ENCODE data around the gene CEP350.

CEP350 gene

DNA sequence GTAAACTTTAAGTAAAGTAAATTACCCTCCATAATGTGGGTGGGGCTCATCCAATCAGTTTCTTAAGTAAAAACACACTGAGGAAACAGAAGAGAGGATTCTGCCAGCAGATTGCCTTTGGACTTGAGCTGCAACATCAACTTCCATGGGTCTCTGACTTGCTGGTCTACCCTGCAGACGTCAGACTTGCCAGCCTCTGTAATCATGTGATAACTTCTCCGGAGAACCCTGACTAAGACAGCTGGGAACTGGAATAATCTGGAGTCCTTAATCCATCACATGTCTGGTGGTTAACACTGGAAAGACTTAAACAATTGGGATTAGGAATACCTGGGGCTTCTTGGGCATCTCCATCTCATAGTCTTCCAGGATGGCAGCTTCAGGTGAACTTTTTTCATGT is 13.2 kb upstream of the CEP350 start:
- H3K4me3 ChIP-seq (ENCODE audit: control insufficient read depth in 1 of 7, extremely low read depth in 1 of 7, insufficient read depth in 4 of 7, low read depth in 2 of 7, low read length in 6 of 7), result no peak overlapping the region
- no peaks in the 10 kb centered on the region for H3K9me3 ChIP-seq (ENCODE audit: control extremely low read depth in 1 of 5, control insufficient read depth in 4 of 5, insufficient read depth in 2 of 5, low read depth in 1 of 5, low read length in 4 of 5)
- no peaks in the 10 kb centered on the region for H3K4me1 ChIP-seq (ENCODE audit: control extremely low read depth in 1 of 4, control insufficient read depth in 4 of 4, insufficient read depth in 4 of 4, low read length in 3 of 4)
- DNase-seq, result no peak
- ChIA-PET CTCF (interaction anchor here (1.2 to 1.3 kb wide), 2 partner anchors 11 to 88 kb away, joined by 3 read pairs; no protein-coding TSS in a partner anchor), POLR2A (interaction anchor here (0.6 to 1.0 kb wide), 3 partner anchors 10 to 128 kb away, joined by 3 to 4 read pairs (median 3); no protein-coding TSS in a partner anchor)
- WGBS (ENCODE audit: insufficient coverage), result 94% methylated on average over 2 of the region's 2 CpGs
- H3K27ac ChIP-seq (ENCODE audit: insufficient read depth in 1 of 2, low read depth in 1 of 2, low read length in 2 of 2, poor library complexity in 1 of 2, severe bottlenecking in 2 of 2), result no peak overlapping the region
- no peaks in the 10 kb centered on the region for H3K36me3 ChIP-seq (ENCODE audit: control insufficient read depth in 4 of 4, insufficient read depth in 4 of 4, low read length in 3 of 4)
- no peaks in the 10 kb centered on the region for H3K27me3 ChIP-seq (replicated peaks in 2 of 5; ENCODE audit: control insufficient read depth in 4 of 5, insufficient read depth in 5 of 5, low read length in 4 of 5)

- no peaks in the 10 kb centered on the region for H3K36me3 ChIP-seq (ENCODE audit: control insufficient read depth in 4 of 4, insufficient read depth in 4 of 4, low read length in 3 of 4)
- ChIA-PET POLR2A (interaction anchor here (1.3 kb wide), 1 partner anchor 9 kb away, joined by 4 read pairs; no protein-coding TSS in a partner anchor), CTCF (interaction anchor here (1.7 kb wide), 1 partner anchor 28 kb away, joined by 4 read pairs; no protein-coding TSS in a partner anchor)
- H3K27ac ChIP-seq (ENCODE audit: insufficient read depth in 1 of 2, low read depth in 1 of 2, low read length in 2 of 2, poor library complexity in 1 of 2, severe bottlenecking in 2 of 2), result no peak overlapping the region
- DNase-seq, result no peak
- 98% methylated on average over 7 of the region's 7 CpGs for WGBS (ENCODE audit: insufficient coverage)
- H3K4me3 ChIP-seq (ENCODE audit: control insufficient read depth in 1 of 7, extremely low read depth in 1 of 7, insufficient read depth in 4 of 7, low read depth in 2 of 7, low read length in 6 of 7), result no peak overlapping the region
- peaks cover 10 to 32% (median 24%) of the 10 kb centered on the region in 4 experiments for H3K4me1 ChIP-seq (ENCODE audit: control extremely low read depth in 1 of 4, control insufficient read depth in 4 of 4, insufficient read depth in 4 of 4, low read length in 3 of 4)
- no peaks in the 10 kb centered on the region for H3K9me3 ChIP-seq (ENCODE audit: control extremely low read depth in 1 of 5, control insufficient read depth in 4 of 5, insufficient read depth in 2 of 5, low read depth in 1 of 5, low read length in 4 of 5)
- no peaks in the 10 kb centered on the region for H3K27me3 ChIP-seq (replicated peaks in 2 of 5; ENCODE audit: control insufficient read depth in 4 of 5, insufficient read depth in 5 of 5, low read length in 4 of 5)
Observed at GRCh38 chr1:179950651-179951050, 4.0 kb upstream of the CEP350 start.

- Histone ChIP-seq H3K36me3 (ENCODE audit: control insufficient read depth in 4 of 4, insufficient read depth in 4 of 4, low read length in 3 of 4) (no peaks in the 10 kb centered on the region), H3K9me3 (ENCODE audit: control extremely low read depth in 1 of 5, control insufficient read depth in 4 of 5, insufficient read depth in 2 of 5, low read depth in 1 of 5, low read length in 4 of 5) (no peaks in the 10 kb centered on the region), H3K4me3 (ENCODE audit: control insufficient read depth in 1 of 7, extremely low read depth in 1 of 7, insufficient read depth in 4 of 7, low read depth in 2 of 7, low read length in 6 of 7) (peak overlapping the region in 1 of 7 experiments; percentile 8), H3K27ac (ENCODE audit: insufficient read depth in 1 of 2, low read depth in 1 of 2, low read length in 2 of 2, poor library complexity in 1 of 2, severe bottlenecking in 2 of 2) (no peak overlapping the region), H3K27me3 (replicated peaks in 2 of 5; ENCODE audit: control insufficient read depth in 4 of 5, insufficient read depth in 5 of 5, low read length in 4 of 5) (no peaks in the 10 kb centered on the region), H3K4me1 (ENCODE audit: control extremely low read depth in 1 of 4, control insufficient read depth in 4 of 4, insufficient read depth in 4 of 4, low read length in 3 of 4) (peaks cover 12 to 40% (median 33%) of the 10 kb centered on the region in 4 experiments)
- 100% methylated on average over 4 of the region's 10 CpGs for WGBS (ENCODE audit: insufficient coverage)
- no peak for DNase-seq
- CTCF ChIA-PET, result interaction anchor here (1.3 to 1.7 kb wide), 2 partner anchors 16 to 29 kb away, joined by 4 read pairs; no protein-coding TSS in a partner anchor
- POLR2A ChIA-PET, result interaction anchor here (1.3 kb wide), 1 partner anchor 10 kb away, joined by 4 read pairs; no protein-coding TSS in a partner anchor
Observed at GRCh38 chr1:179951383-179952144, 3.0 kb upstream of the CEP350 start.

GRCh38 chr1:179952186-179952585 is 2.4 kb upstream of the CEP350 start:
- WGBS (ENCODE audit: insufficient coverage), result 90% methylated on average over 3 of the region's 4 CpGs
- peak in 1 of 3 donors; percentile 40 for DNase-seq
- Histone ChIP-seq H3K27me3 (replicated peaks in 2 of 5; ENCODE audit: control insufficient read depth in 4 of 5, insufficient read depth in 5 of 5, low read length in 4 of 5) (no peaks in the 10 kb centered on the region), H3K27ac (ENCODE audit: insufficient read depth in 1 of 2, low read depth in 1 of 2, low read length in 2 of 2, poor library complexity in 1 of 2, severe bottlenecking in 2 of 2) (no peak overlapping the region), H3K36me3 (ENCODE audit: control insufficient read depth in 4 of 4, insufficient read depth in 4 of 4, low read length in 3 of 4) (no peaks in the 10 kb centered on the region), H3K4me3 (ENCODE audit: control insufficient read depth in 1 of 7, extremely low read depth in 1 of 7, insufficient read depth in 4 of 7, low read depth in 2 of 7, low read length in 6 of 7) (peak overlapping the region in 1 of 7 experiments; percentile 8), H3K4me1 (ENCODE audit: control extremely low read depth in 1 of 4, control insufficient read depth in 4 of 4, insufficient read depth in 4 of 4, low read length in 3 of 4) (peaks cover 14 to 42% (median 37%) of the 10 kb centered on the region in 4 experiments), H3K9me3 (ENCODE audit: control extremely low read depth in 1 of 5, control insufficient read depth in 4 of 5, insufficient read depth in 2 of 5, low read depth in 1 of 5, low read length in 4 of 5) (no peaks in the 10 kb centered on the region)
- ChIA-PET POLR2A (no interaction called here), CTCF (interaction anchor here (1.3 kb wide), 1 partner anchor 17 kb away, joined by 4 read pairs; no protein-coding TSS in a partner anchor)

DNA sequence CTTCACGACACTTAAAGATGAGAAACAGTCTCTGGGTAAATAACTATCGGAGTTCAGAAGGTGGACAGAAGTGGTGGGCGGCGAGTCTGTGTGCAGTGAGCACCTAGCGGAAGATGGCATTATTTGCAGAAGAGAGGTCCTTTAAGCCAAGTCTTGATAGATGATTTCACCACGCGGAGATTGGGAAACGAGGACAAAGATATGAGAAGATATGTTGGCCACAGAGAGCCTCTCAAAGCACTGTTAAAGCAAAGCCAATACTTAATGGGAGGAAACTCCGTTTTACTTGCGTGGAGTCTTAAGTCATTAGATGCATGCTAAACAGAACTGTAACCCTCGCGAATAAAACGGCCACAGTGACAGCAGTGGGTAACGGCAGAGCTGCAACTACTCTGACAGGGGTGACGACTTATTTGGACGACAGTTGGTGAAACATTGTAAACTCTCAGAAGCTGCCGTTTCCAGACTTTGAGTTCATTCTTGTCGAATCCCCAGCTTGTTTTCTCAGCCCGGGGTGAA is 577 bp upstream of the CEP350 start:
- ChIA-PET CTCF (interaction anchor here (0.6 to 1.8 kb wide), 4 partner anchors 18 to 83 kb away, joined by 3 to 11 read pairs (median 4); no protein-coding TSS in a partner anchor), POLR2A (interaction anchor here (1.1 to 1.5 kb wide), 3 partner anchors 9 to 72 kb away, joined by 3 to 5 read pairs (median 3); partner anchors contain the start of gene TOR1AIP1)
- no peaks in the 10 kb centered on the region for H3K36me3 ChIP-seq (ENCODE audit: control insufficient read depth in 4 of 4, insufficient read depth in 4 of 4, low read length in 3 of 4)
- 5% methylated on average over 18 of the region's 19 CpGs for WGBS (ENCODE audit: insufficient coverage)
- H3K9me3 ChIP-seq (ENCODE audit: control extremely low read depth in 1 of 5, control insufficient read depth in 4 of 5, insufficient read depth in 2 of 5, low read depth in 1 of 5, low read length in 4 of 5), result no peaks in the 10 kb centered on the region
- peak in 1 of 3 donors; percentile 69 for DNase-seq
- peaks cover 14 to 46% (median 40%) of the 10 kb centered on the region in 4 experiments for H3K4me1 ChIP-seq (ENCODE audit: control extremely low read depth in 1 of 4, control insufficient read depth in 4 of 4, insufficient read depth in 4 of 4, low read length in 3 of 4)
- peak overlapping the region; percentile 90 to 97 for H3K27ac ChIP-seq (ENCODE audit: insufficient read depth in 1 of 2, low read depth in 1 of 2, low read length in 2 of 2, poor library complexity in 1 of 2, severe bottlenecking in 2 of 2)
- peak overlapping the region; percentile 46 to 100 (median 95) for H3K4me3 ChIP-seq (ENCODE audit: control insufficient read depth in 1 of 7, extremely low read depth in 1 of 7, insufficient read depth in 4 of 7, low read depth in 2 of 7, low read length in 6 of 7)
- no peaks in the 10 kb centered on the region for H3K27me3 ChIP-seq (replicated peaks in 2 of 5; ENCODE audit: control insufficient read depth in 4 of 5, insufficient read depth in 5 of 5, low read length in 4 of 5)

DNA sequence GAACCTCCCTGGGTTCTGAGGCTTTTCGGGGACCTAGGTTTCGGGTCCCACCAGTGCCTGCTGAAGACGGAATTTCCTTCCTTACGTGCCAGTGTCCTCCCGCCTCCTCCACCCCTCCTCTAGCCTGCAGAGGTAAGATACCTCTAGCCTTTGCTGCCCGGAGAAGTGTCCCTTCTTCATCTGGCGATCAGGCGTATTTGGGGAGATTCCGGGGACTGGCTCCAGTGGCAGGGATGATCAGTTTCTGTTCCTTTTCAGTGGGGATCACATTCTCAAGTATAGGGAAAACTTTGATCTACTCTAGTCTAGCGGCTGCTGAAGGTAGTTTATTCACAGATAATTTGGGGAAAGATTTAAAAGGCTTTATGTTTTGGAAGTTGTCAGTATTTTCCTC is 674 bp downstream of the CEP350 start:
- Histone ChIP-seq H3K4me1 (ENCODE audit: control extremely low read depth in 1 of 4, control insufficient read depth in 4 of 4, insufficient read depth in 4 of 4, low read length in 3 of 4) (peaks cover 14 to 46% (median 40%) of the 10 kb centered on the region in 4 experiments), H3K27ac (ENCODE audit: insufficient read depth in 1 of 2, low read depth in 1 of 2, low read length in 2 of 2, poor library complexity in 1 of 2, severe bottlenecking in 2 of 2) (peak overlapping the region; percentile 90 to 97), H3K27me3 (replicated peaks in 2 of 5; ENCODE audit: control insufficient read depth in 4 of 5, insufficient read depth in 5 of 5, low read length in 4 of 5) (no peaks in the 10 kb centered on the region), H3K4me3 (ENCODE audit: control insufficient read depth in 1 of 7, extremely low read depth in 1 of 7, insufficient read depth in 4 of 7, low read depth in 2 of 7, low read length in 6 of 7) (peak overlapping the region; percentile 84 to 100 (median 95)), H3K36me3 (ENCODE audit: control insufficient read depth in 4 of 4, insufficient read depth in 4 of 4, low read length in 3 of 4) (peaks cover 0 to 3% (median 0%) of the 10 kb centered on the region in 4 experiments), H3K9me3 (ENCODE audit: control extremely low read depth in 1 of 5, control insufficient read depth in 4 of 5, insufficient read depth in 2 of 5, low read depth in 1 of 5, low read length in 4 of 5) (no peaks in the 10 kb centered on the region)
- 0% methylated on average over 9 of the region's 10 CpGs for WGBS (ENCODE audit: insufficient coverage)
- DNase-seq, result peak in 2 of 3 donors; percentile 37 to 52
- CTCF ChIA-PET, result interaction anchor here (0.8 to 1.8 kb wide), 3 partner anchors 17 to 46 kb away, joined by 3 to 11 read pairs (median 5); no protein-coding TSS in a partner anchor
- POLR2A ChIA-PET, result interaction anchor here (1.1 kb wide), 1 partner anchor 73 kb away, joined by 5 read pairs; the partner anchor contains the start of gene TOR1AIP1

Measured in common myeloid progenitor, CD34-positive (primary cell).